Measurements from ENCODE around the gene WFDC2.

Gene WFDC2

DNA sequence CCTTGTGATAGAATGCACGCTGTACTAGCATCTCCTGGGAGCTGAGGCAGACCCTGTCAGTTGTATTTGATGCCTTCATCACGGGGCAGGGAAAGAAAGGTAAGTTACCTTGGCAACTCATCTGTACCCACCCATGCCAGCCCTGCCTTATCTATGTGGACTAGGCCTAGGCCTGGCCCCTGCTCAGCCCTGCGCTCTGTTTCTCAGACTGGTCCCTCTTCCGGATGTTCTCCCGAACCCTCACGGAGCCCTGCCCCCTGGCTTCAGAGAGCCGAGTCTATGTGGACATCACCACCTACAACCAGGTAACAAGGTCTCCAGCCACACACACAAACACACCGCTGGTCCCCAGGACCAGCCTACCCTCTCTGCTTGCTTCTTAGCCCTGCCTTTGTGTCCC is 49.4 kb upstream of the WFDC2 start:
- ChIA-PET POLR2A (interaction anchor here (0.9 to 1.8 kb wide), 3 partner anchors 8 to 17 kb away, joined by 3 to 7 read pairs (median 6); no protein-coding TSS in a partner anchor), CTCF (interaction anchor here (1.8 kb wide), 1 partner anchor 46 kb away, joined by 7 read pairs; no protein-coding TSS in a partner anchor)
- no peaks in the 10 kb centered on the region for H3K9me3 ChIP-seq (ENCODE audit: control insufficient read depth, insufficient read depth, low read depth, low read length)
- no peak for TF ChIP-seq ZIC2 (tag by site-specific recombination; IDR thresholded peaks at IDR 0.05)
- no peak for TF ChIP-seq ZBTB48 (tag by site-specific recombination; IDR thresholded peaks at IDR 0.05)
- no peak for TF ChIP-seq SP2 (tag by site-specific recombination; IDR thresholded peaks at IDR 0.05)
- no peak for TF ChIP-seq PRDM2 (tag by site-specific recombination; IDR thresholded peaks at IDR 0.05; ENCODE audit: borderline replicate concordance)
- no peak for TF ChIP-seq ZNF777 (tag by site-specific recombination; IDR thresholded peaks at IDR 0.05; ENCODE audit: borderline replicate concordance)
- no peak for TF ChIP-seq KLF1 (tag by site-specific recombination; IDR thresholded peaks at IDR 0.05)
- no peak for TF ChIP-seq ZNF404 (tag by site-specific recombination; IDR thresholded peaks at IDR 0.05)
- TF ChIP-seq ZNF138 (tag by site-specific recombination; IDR thresholded peaks at IDR 0.05; ENCODE audit: borderline replicate concordance), result no peak
- TF ChIP-seq ZNF501 (tag by site-specific recombination; IDR thresholded peaks at IDR 0.05), result no peak
- TF ChIP-seq ZNF175 (tag by site-specific recombination; IDR thresholded peaks at IDR 0.05), result no peak
- no peak for TF ChIP-seq ZNF629 (tag by site-specific recombination; IDR thresholded peaks at IDR 0.05)
- TF ChIP-seq, protein P1, sequence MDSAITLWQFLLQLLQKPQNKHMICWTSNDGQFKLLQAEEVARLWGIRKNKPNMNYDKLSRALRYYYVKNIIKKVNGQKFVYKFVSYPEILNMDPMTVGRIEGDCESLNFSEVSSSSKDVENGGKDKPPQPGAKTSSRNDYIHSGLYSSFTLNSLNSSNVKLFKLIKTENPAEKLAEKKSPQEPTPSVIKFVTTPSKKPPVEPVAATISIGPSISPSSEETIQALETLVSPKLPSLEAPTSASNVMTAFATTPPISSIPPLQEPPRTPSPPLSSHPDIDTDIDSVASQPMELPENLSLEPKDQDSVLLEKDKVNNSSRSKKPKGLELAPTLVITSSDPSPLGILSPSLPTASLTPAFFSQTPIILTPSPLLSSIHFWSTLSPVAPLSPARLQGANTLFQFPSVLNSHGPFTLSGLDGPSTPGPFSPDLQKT (IDR thresholded peaks at IDR 0.05; ENCODE audit: borderline replicate concordance, low read depth, low read length), result no peak
- peaks cover 11 to 65% of the 10 kb centered on the region in 2 experiments for H3K36me3 ChIP-seq (ENCODE audit: control insufficient read depth in 2 of 2, insufficient read depth in 1 of 2, low read length in 2 of 2)
- no peaks in the 10 kb centered on the region; the same call in 1 of the 2 replicates for H3K4me1 ChIP-seq (ENCODE audit: control insufficient read depth, insufficient read depth, low read length)
- no peak overlapping the region for H3K27ac ChIP-seq (ENCODE audit: extremely low read depth, low read depth, low read length)
- H3K4me3 ChIP-seq (ENCODE audit: low read depth, low read length), result no peak overlapping the region

GRCh38 chr20:45423700-45424099 is 45.9 kb upstream of the WFDC2 start:
- ChIA-PET POLR2A (no interaction called here), CTCF (no interaction called here)
- Histone ChIP-seq H3K4me1 (ENCODE audit: control insufficient read depth, insufficient read depth, low read length) (no peaks in the 10 kb centered on the region), H3K4me3 (ENCODE audit: low read depth, low read length) (no peak overlapping the region), H3K9me3 (ENCODE audit: control insufficient read depth, insufficient read depth, low read depth, low read length) (no peaks in the 10 kb centered on the region), H3K36me3 (ENCODE audit: control insufficient read depth in 2 of 2, insufficient read depth in 1 of 2, low read length in 2 of 2) (peaks cover 11 to 71% of the 10 kb centered on the region in 2 experiments), H3K27ac (ENCODE audit: extremely low read depth, low read depth, low read length) (no peak overlapping the region)
- TF ChIP-seq ZNF610 (tag by site-specific recombination; IDR thresholded peaks at IDR 0.05; ENCODE audit: borderline replicate concordance) (no peak), ZNF112 (tag by site-specific recombination; IDR thresholded peaks at IDR 0.05) (no peak), MEIS1 (CRISPR knock-in tag; IDR thresholded peaks at IDR 0.05; ENCODE audit: borderline replicate concordance) (no peak), ZNF596 (tag by site-specific recombination; IDR thresholded peaks at IDR 0.05) (no peak), ZNF223 (tag by site-specific recombination; IDR thresholded peaks at IDR 0.05) (no peak), ZNF776 (tag by site-specific recombination; IDR thresholded peaks at IDR 0.05; ENCODE audit: borderline replicate concordance) (no peak), ZNF23 (tag by site-specific recombination; IDR thresholded peaks at IDR 0.05; ENCODE audit: borderline replicate concordance) (no peak), ZNF394 (tag by site-specific recombination; IDR thresholded peaks at IDR 0.05; ENCODE audit: borderline replicate concordance) (no peak), BCL11B (tag by site-specific recombination; IDR thresholded peaks at IDR 0.05; ENCODE audit: low read depth) (no peak), GLI4 (tag by site-specific recombination; IDR thresholded peaks at IDR 0.05) (no peak), ZNF560 (tag by site-specific recombination; IDR thresholded peaks at IDR 0.05; ENCODE audit: borderline replicate concordance) (no peak), ZNF354C (tag by site-specific recombination; IDR thresholded peaks at IDR 0.05; ENCODE audit: borderline replicate concordance, low read depth) (no peak), TCF7L2 (IDR thresholded peaks at IDR 0.05; ENCODE audit: borderline replicate concordance, low read depth, low read length) (no peak)
- TF ChIP-seq, protein P2, sequence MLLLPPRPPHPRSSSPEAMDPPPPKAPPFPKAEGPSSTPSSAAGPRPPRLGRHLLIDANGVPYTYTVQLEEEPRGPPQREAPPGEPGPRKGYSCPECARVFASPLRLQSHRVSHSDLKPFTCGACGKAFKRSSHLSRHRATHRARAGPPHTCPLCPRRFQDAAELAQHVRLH (tag by site-specific recombination; IDR thresholded peaks at IDR 0.05), result no peak
